Stimulated activated CD8-positive, alpha-beta memory T cell treated with anti-CD3 and anti-CD28 coated beads, Interleukin-7, amount 100 ng/mL, for 24 hours (primary cell): ENCODE measurements around the gene MAP3K4.

Experiments used
- DNase-seq: peaks from one replicate; pipeline ENCODE4 v3.0.0-alpha.2; 2020; ENCODE audit warnings: low read depth

MAP3K4 gene

DNA sequence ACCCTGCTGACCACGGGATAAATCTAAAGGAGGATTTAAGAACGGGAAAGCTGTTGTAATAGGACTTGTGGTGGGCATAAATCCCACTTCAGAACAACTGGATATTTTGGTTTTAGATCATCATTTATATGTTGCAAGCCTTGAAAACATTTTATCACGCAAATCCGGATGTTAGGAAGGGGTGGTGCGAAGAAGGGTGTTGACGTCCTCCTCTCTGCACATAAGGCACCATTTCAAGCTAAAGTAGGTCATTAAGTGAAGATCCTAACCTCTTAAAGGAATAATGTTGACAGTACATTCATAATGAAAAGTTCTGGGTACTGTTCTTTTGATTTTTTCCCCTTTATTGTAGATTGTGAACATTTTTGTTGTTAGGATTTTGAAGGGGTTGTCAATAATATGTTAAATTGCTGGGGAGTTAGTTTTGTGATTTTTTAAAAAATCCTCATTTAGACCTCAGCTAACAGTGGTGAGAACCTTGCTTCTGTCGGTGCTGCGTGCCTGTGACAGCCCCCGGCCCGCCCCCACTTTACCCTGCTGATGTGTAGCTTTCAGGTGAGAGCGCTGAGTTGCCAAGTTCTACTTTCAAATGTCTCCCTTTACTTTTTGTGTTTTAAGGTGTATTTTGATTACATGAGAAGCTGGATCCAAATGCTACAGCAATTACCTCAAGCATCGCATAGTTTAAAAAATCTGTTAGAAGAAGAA, 88.8 kb downstream of the MAP3K4 start:
- DNase-seq = no peak

DNA sequence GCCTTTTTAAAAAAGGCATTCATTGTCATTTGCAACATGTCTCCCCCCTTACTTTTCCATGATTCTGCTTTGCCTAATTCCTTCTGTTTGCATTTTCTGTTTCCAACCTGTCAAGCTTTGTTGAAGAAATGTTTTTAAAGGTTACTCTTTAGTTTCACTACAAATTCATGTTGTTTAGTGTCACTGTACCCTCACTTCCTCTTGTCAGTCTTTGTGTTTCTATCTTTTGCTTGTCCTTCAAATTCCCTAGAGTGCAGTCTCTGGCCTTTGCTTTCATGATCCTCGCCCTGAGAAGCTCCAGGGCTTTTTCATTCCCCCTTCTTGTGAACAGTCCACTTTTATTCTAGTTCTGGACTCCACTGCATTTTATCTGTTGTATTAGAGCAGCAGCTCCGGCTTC, 90.6 kb downstream of the MAP3K4 start:
- no peak for DNase-seq

DNA sequence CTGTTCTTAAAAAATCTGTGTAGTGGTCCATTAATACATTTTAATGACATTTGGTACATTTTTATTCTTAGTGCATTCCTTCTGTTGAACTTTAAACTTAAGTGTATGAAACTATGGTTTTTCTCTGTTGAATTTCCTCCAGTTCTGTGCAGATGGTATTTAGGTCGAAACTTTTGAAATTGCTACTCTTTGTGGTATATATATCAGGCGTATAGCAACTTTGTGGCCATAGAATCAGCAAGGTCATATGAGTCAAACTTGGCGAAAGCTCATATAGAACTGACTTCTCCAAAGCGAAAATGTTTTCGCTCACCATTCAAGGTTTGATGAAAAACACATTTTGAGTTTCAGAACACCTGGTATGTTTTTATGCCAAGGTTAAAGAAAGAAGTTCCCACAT, 93.7 kb downstream of the MAP3K4 start:
- no peak for DNase-seq

DNA sequence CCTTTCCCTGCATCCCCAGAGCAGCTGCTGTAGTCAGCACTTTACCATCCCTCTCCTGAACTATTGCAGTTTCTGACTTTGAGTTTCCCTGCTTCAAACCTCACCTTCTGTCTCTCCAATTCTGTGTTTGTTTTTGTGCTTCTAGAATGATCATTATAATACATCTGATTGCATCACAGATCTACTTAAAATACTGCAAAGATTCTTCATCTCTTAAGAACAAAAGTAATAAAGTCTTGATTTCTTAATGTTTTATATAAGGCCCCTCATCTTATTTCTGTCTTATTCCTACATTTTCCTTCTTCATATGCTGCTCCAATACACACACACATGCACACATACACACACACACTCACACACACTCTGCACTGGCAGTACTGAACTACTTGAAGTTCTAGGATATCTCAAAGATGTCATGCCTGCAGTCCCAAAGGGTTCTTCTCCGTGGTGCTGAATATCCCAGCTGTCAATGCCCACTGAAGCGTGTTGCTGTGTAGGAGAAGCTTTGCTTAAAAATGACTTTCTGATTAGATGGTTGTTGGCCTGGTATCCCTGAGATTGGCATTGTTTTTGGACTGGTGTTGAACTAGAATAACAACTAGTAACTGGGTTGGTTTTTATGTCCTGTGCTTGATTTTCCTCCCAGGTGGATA, 97.2 kb downstream of the MAP3K4 start:
- no peak for DNase-seq

DNA sequence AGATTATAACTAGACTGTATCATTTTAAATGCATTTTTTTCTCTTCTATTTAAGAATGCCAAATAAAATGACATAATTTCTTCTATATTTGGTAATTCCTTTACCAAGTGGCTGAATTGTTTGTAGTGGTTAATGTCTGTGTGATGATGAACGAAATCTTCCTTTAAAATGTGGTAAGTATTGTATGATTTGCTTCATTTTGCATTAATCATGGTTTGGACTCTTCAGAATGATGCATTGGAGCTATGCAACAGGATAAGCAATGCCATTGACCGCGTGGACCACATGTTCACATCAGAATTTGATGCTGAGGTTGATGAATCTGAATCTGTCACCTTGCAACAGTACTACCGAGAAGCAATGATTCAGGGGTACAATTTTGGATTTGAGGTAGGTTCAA, 99.6 kb downstream of the MAP3K4 start:
- no peak for DNase-seq

DNA sequence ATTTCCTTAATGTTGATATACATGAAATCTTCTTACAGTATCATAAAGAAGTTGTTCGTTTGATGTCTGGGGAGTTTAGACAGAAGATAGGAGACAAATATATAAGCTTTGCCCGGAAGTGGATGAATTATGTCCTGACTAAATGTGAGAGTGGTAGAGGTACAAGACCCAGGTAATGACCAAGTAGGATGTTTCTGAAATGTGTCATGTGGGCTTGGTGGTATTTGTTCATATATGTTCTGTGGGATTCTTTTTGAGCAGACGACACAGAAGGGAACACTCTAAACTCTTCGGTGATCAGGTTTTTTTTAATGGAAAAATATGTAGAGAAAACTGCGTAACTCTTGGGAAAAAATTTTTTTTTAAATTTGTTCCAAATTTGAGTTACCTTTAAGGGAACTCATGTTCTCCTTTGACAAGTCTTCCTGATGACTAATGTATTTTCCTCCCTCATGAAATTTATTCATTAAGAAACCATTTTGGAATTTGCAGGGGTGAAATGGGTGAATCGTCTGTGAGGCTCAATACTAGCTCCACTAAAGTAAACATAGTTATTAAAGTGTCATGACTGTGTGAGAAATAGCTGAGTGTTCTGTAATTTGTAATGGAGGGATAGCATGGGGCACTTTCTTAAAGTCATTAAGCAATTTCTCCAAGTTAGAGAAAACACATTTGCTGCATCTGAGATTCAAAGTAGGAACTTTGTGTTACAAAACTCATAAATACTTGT, 100.6 kb downstream of the MAP3K4 start:
- DNase-seq = no peak

DNA sequence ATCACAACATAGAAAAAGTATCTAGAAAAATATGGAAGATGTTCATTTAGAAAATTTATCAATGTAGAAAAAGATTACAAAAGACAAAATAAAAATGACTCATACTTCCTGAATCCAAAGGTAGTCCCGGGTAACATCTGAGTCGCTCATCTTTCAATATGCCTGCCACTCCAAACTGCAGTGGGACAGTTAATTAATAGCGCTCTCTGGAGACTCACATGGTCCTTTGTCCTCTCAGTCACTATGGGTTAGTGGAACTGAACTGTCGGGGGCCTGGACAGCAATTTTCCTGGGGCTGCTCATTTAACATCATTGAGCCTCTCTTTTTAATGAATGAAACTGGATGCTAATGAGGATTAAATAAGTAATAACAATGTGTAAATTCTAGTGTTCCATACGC, 103.4 kb downstream of the MAP3K4 start:
- no peak for DNase-seq

DNA sequence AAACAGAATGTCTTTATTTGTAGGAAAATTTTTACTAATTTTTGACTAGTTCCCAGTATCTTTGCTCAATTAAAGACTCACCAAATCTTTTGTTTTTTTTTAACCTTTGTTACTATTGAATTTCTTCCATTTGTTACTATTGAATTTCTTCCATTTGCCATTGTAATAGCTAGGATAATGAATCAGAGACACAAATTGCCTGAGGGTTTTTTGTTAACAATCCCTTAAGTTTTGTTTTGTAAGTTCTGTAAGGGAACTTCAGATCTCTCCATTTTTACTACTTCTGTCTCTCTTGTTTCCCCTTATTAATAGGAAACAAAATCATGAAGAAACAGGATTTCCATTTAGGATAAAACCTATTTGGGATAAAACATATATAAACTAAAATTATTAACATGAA, 104.3 kb downstream of the MAP3K4 start:
- no peak for DNase-seq

DNA sequence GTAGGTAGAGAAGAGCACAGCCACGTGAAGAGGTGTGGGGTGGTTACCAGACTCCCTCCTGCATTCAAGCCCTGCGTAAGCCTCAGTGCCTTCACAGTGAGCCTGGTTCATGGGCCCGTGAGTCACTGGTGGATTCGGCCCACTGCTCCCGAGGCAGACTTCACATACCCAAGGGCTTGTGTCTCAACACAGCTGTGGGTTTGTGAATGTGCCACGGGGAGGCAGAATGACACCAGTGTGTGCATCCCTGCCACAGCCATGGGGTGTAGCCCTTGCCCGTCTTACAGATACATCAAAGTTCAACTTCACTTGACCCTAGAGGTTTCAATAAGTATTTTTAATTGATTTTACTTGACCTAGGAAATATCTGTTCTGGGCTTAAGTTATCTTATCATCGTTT, 108.5 kb downstream of the MAP3K4 start:
- no peak for DNase-seq

DNA sequence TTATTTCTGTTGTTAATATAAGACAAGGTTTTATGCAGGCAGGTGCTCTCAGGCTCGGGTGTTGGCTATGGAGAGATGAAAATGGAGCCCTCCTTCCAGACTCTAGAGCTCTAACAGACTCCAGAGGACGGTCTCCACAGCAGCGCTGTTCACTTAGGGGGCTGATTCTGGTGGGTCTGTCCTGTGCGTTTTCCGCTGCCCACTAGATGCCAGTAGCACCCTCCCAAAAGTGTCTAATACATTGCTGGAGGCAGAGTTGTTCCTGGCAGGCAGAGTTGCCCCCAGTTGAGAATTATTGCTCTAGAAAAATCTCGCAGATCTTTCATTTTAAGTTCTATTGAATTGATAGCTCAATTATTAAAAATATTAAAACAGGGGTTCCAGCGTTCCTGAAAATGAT, 109.9 kb downstream of the MAP3K4 start:
- no peak for DNase-seq

DNA sequence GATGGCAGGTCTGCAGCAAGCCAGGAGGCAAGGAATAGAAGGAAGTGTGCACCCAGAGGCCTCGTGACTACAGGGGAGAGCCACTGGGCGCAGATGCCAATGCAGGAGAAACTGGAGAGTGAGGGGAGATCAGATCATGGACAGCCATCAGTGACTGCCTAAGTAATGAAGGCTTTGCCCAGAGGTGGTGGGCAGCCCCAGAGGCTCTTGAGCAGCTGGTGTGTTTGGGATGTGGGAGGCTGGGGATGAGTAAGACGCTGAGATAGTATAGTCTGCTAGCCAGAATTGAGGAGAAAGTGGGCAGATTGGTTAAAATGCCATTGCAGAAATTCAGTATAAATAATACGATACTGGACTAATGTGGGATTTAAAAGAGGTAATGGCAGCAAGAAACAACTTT, 111.9 kb downstream of the MAP3K4 start:
- DNase-seq = no peak

DNA sequence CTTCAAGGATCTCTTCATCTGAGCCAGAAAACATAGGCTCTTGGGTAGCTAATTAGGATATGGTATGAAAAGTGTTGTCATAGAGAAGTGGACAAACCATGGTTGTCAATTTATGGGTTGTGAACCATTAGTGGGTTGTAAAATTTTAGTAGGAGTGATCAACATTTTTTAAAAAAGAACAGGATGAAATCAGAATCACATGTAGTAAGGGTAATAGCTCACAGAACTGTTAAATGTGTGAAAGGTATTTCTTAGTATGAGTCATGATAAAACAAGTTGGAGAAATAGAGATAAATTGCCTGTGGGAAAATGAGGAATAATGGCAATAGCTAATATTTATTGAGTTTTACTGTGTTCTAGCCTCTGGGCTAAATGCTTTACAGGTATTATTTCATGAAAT, 113.4 kb downstream of the MAP3K4 start:
- no peak for DNase-seq

DNA sequence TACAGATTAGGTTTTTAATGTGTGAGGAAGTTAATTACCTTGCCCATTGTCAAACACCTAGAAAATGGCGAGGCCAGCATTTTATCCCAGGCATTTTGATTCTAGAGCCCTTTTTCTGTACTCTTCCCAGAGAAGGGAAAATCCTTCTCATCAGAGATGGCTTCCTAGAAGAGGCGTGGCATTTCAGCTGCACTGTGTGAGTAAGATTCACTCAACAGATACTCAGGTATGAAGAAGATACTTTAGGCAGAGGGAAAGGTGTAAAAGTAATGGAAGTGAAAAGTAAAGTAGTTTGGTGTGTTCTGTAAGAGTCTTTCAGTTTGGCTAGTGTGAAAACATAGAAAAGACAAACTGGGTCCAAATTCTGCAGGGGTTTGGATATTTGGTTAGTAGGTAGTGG, 113.8 kb downstream of the MAP3K4 start:
- no peak for DNase-seq

DNA sequence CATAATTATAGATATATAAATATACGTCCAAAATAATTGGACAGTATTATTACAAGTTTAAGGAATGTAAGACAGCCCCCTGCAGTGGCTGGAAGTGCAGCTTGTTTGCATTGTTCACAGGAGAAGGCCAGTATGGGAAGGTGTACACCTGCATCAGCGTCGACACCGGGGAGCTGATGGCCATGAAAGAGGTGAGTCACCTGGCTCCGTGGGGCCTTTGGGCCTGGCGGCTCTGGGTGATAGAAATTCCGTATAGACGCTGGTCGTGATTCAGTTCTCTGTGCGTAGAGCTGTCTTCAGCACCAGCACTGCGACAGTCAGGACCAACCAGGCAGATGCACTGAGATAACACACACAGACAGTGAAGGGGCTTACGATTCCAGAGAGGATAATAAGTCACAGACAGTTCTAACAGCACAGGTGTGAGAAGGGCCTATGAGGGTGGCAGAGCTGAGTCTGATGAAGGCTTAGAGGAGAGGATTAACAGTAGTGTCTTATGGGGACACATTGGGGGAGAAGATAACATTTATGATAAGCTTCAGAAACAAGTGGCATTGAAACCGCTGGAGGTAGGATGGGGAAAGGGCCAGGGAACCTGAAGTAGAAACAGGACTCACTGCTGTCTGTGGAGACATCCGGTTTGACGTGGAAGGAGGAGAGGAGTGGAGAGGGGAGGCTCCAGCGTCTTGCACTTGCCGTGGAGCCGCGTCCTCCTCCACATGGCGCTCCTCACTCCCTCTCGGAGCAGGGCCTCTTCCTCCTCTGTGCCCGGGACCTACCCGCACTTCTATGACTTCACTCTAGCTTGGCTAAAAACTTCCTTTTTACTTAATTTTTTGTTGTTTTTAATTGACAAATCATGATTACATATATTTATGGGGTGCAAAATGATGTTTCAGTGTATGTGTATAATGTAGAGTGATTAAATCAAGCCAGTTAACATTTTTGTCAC, 116.5 kb downstream of the MAP3K4 start:
- no peak for DNase-seq

DNA sequence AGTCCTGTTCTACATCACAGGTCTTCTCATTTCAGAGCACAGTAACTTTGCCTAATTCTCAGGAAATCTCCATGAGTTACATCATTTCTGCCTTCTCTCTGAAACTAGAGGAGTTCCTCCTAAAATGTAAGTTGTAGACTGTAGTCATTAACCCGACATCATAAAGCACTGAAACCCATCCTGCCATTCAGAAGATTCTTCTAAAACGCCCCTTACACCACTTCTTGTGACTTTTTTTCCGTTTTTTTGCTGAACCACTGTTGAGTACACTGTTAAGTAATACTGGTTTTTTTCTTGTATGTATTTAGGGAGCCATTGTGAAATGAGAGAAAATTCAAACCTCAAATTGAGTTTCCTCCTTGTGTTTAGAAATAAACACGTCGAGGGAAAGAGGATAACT, 117.3 kb downstream of the MAP3K4 start:
- no peak for DNase-seq

DNA sequence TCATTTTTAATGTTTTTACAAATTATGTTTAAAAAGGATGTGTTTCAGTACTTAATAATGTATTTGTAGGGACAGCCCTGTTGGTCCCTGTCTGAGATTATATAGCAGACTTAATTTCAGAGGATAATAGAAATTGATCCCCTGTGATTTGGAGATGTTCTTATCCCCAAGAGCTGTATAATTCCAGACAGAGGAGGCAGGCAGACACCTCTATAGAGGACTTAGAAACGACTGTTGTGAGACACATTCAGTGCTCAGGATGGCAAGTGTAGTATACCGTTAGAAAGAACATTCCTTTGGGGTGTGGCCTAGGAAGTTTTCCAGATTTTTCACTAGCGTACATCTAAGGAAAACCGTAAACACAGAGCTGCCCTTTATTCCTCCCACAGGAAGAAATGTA, 117.8 kb downstream of the MAP3K4 start:
- no peak for DNase-seq

DNA sequence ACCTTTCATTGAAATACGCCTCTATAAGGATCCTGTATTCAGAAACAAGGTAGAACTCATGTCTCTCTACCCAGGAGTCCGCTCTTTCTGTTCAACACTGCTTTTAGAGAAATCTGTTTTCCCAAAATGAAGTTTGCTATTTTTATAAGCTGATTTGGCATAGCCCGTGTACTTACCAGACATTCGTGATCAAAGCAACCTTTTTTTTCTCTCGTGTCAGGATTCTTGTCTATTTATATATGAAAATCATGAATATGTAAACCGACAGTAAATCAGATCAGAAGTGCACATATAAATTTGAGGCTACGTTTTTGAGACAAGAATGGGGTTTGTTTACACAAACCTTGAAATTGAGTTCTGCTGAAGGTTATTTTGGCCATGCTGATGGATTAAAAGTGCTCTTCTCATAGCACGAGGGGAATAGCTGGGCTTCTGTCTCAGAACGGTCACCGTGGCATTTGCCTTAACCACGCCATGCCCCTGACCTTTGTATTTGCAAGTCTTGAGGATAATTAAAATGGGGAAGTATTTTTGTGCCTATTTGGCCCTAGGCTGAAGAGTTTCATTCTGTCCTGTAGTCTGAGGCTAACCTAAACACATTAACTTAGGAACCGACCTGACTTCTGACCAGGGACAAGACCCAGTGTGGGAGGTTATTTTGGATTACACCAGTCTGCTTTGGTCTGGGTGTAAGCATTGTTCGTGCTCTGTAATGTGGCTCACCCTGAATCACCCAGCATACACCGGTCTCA, 118.6 kb downstream of the MAP3K4 start:
- DNase-seq = no peak

DNA sequence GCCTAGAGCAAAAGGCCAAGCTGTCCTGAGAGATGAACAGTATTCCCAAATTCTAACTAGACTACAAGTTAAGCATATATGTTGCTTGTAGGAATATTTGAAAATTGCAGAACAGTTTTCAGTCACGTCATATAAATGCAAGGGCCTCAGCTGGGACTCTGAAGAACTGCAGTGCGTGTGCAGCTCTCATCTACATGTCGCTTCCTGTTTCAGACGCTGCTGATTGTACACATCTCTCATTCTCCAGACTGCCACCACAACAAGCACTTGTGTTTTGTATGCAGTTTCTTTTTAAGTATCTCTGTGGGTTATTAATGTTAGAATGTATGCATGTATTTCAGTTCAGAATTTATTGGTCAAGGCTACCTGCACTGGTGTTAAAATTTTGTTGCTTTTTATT, 119.7 kb downstream of the MAP3K4 start:
- no peak for DNase-seq

DNA sequence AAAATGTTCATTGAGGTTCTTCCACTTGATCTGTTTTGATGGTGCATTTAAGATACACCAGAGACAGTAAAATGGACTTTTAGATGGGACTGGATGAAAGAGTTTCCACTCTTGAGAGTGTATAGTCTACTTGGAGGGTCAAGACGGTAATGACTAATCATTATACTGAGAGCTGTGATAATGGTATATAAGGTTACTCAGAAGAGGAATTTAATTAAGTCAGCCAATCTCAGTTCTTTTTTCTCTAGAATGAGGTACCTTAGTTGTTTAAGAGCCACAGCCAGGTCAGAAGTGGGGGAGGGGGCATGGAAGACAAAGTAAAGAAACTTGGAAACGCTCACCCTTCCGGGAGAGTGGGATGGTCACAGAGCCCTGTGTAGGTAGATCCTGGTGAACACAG, 123.9 kb downstream of the MAP3K4 start:
- no peak for DNase-seq

DNA sequence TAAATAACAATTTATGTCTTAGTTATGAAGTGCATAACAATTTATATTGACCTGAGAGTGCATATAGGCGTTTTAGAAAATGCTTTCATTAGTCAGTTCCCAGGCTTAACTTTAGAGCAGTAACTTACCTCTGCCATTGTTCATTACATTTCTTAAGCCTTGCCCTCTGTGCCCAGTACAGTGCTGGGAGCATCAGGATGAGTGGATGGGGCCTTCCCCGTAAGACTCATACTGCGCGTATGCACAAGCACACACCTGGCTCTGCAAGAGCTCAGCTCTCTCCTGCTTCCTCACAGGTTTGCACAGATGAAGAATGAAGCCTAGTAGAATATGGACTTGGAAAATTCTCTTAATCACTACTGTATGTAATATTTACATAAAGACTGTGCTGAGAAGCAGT, 125.0 kb downstream of the MAP3K4 start:
- no peak for DNase-seq

DNA sequence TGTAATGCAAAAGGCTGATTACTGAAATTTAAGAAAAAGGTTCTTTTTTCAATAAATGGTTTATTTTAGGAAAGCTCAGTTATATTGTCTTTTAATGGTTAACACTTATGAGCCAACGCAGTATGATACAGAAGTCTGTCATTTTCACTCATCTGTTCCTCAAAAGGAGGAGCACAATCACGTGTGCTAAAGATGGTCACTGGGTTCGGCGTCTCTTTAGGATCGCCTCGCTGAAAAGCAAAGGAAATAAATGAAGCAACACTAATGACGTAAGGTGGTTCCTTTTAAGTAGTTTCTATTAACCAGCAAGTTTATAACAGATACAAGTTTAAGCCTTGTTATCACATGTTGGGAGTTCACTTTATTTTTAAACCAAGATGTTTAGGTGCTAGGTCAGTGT, 125.7 kb downstream of the MAP3K4 start:
- DNase-seq = no peak

DNA sequence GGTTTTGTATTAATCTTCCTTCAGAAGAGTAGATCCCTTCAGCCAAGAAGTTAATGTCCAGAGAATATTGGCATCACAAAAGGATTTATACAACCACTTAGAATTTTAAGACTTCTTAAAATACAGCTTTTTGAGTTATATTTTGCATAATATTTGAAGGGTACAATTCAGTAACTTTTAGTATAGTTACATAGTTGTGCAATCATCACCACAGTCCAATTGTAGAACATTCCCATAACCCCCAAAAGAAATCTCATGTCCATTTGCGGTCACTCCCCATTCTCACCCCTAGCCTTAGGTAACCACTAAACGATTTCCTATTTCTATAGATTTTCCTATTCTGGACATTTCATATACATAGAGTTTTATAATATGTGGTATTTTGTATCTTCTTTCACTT, 126.4 kb downstream of the MAP3K4 start:
- no peak for DNase-seq
